ENCODE results near the gene HOXA6.

HOXA6 gene

DNA sequence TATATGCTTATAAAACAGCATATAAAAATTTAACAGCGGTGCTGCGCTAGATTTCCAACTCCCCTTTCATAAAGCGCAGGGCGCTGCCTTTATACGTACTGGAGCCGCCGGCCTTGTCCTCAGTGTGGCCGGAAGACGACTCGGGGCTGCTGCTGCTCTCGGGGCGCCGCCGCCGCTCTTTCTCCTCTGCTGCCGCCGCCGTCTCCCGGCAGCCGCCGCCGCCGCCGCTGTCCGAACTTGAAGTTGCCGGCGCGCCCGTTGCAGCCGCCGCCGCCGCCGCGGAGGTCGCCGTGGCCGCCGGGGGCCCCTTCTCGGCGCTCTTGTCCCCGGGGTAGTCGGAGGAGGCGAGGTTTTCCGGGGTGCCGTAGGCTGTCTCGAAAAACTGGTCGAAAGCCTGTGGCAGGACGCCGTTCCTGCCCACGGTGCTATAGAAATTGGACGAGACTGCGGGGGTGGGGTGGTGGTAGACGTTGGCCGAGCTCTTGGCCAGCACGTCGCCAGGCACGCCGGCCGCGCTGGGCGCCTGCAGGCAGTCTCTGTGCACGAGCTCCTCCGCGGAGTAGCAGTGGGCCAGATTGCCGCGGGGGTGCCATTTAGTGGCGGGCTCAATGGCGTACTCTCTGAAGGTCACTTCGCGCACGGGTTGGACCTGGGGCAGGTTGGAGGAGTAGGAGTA lies 36.9 kb upstream of the HOXA6 start:
- DNase-seq (ENCODE audit: low spot score) = no peak

- DNase-seq (ENCODE audit: low spot score) = peak; percentile 65
These were observed 36.2 kb upstream of the HOXA6 start for GRCh38 chr7:27183682-27184336.

DNA sequence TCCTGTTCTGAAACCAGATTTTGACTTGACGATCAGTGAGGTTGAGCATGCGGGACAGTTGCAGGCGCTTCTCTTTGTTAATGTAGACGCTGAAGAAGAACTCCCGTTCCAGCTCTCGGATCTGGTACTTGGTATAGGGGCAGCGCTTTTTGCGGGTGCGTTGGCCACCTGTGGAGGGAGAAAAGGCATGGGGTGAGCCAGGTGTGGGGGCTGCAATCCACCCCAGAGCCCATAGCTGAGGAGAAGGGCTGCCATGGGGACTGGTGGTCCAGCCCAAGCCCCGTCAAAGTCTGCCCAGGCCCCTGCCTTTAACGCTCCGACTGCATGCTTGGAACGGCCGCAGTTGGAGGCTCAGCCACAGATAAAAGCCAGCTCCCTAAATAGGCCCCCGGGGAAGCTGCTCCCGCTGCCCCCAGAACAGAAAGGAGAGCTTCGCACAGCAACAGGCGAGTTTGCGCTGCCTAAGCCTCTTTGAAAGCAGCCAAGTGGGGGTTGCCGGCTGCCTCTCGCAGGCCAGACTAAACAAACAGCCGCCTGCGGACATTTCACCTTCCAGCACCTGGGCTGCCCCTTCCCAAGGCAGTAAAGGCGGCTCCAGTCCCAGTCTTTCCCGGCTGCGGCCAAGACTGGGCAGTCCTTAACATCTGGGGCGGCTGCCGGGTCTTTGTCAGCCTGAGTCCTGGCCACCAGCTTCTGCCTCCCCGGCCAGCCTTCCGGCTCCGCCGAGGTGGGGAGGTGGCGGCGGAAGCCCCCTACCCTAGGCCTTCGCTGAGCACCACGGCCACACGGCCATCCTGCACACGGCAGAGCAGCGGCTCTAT lies 35.5 kb upstream of the HOXA6 start:
- DNase-seq (ENCODE audit: low spot score) = no peak

GRCh38 chr7:27182285-27182841 lies 34.8 kb upstream of the HOXA6 start:
- DNase-seq (ENCODE audit: low spot score) = no peak

GRCh38 chr7:27181795-27182275 lies 34.3 kb upstream of the HOXA6 start:
- no peak for DNase-seq (ENCODE audit: low spot score)

GRCh38 chr7:27180431-27181420 lies 33.2 kb upstream of the HOXA6 start:
- no peak for DNase-seq (ENCODE audit: low spot score)

DNA sequence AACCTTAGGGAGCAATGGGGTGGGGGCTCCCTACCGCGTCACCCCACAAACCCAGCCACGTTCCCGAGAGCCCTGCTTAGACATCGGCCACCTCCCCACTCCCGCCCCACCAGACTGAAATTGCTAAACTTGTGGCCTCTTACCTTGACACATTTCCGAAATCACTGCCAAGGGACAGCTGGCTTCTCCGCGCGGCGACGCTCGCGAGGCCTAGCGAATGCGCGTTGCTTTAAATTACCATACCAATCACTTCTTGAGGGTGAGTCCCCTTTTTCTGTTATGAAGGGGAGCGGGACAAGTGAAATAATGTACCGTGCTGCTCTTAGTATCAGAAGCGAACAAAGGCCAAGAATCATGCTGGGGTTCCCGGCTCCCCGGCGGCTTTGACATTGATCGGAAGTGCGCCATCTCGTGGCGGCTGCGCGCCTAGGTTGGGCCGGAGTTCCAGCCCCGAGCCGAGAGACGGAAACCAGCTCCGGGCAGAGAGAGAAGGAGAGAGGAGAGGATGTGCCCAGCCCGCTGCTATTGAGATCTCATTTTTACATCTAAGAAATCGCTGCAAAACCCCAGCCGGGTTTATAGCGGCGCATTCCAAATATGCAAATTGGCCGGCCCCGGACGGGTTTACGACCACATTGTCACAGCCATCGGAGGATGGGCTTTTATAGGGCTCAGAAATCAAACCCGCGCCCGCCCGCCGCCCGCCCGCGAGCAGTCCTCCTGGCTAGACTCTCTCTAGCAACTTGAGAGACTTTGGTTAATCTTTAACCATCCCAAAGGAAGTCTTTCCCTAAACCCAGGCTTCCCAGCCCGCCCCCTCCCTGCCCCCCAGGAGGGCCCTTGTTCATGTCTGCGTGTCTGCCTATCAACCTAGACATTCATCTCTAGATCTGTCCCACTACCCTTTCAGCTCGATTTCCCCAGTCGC lies 32.2 kb upstream of the HOXA6 start:
- peak; percentile 85 for DNase-seq (ENCODE audit: low spot score)

- DNase-seq (ENCODE audit: low spot score) = no peak
These were observed 31.5 kb upstream of the HOXA6 start for GRCh38 chr7:27179030-27179429.

GRCh38 chr7:27178366-27178765 lies 30.8 kb upstream of the HOXA6 start:
- DNase-seq (ENCODE audit: low spot score) = no peak

DNA sequence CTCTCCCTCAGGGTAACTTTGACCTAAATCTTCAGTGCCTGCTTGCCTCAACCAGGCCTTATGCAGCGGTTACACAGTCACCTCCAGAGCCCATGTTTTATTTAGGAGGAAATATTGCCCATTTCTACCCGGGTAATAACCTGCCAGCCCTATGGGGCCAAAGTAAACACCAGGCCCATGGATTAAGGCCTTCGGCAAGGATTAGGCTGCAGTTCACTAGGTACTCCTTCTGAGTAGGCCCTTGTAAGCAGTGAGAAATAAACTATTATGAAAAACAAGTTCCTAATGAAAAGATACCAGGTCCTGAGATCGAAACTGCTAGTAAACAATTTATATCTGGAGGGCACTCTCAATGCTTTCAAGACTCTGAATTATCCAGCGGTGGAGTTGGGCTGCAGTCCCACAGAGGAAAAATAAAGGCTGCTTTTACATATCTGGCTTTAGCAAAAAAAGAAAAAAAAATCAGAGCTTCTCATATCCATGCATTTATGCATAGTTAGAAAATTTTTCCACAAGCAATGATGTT lies 30.3 kb upstream of the HOXA6 start:
- no peak for DNase-seq (ENCODE audit: low spot score)

- no peak for DNase-seq (ENCODE audit: low spot score)
These were observed 29.6 kb upstream of the HOXA6 start for GRCh38 chr7:27176962-27177794.

DNA sequence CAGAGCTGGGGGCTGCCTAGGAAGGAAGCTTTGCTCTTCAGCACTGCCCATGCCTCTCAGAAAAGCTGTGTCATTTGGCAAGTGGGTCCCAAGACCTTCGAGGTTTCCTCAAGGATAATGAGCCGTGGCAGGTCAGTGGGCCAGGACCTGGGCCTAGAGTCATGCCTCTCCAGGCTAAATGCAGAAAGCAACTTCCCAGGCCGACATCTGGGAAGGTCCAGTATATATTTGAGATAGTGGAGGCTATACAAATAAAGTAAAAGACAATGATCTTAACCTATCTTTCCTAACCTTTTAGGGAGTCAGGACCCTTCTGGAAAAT lies 28.9 kb upstream of the HOXA6 start:
- no peak for DNase-seq (ENCODE audit: low spot score)

GRCh38 chr7:27175626-27176523 lies 28.3 kb upstream of the HOXA6 start:
- DNase-seq (ENCODE audit: low spot score) = no peak

DNA sequence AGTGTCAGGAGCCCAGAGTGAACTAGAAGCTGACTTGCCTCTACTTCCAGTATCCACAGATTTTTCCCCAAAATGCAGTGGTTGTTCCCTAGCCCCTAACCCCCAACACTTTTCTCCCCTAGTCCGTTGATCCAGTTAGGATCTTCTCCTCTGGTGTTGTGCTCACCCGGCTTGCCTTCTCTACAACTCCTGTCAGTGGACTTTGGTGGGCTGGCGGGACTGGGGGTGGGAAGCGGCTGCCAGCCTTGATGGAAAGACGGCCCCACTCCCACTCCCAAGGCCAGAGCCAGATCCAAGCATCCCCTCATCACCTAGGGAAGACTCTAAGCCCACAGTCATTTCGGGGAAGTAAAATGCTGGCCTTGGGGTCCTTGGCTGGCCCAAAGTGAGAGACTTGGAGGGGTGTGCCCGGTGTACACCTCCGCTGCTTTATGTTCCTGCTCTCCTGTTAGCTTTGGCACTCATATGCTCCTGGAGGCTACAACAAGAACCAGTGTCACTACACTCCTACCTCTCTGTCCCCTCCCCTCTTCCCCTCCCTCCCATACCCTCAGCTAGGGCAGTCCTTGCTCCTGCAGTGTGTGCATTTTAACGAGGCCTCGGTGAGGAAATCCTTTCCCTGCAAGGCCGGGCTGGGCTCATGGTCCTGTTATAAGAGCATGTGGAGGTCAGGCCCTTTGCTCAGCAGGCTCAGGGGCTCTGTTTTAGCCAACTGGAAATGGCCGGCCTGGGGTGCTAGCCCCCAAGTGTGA lies 27.5 kb upstream of the HOXA6 start:
- no peak for DNase-seq (ENCODE audit: low spot score)

DNA sequence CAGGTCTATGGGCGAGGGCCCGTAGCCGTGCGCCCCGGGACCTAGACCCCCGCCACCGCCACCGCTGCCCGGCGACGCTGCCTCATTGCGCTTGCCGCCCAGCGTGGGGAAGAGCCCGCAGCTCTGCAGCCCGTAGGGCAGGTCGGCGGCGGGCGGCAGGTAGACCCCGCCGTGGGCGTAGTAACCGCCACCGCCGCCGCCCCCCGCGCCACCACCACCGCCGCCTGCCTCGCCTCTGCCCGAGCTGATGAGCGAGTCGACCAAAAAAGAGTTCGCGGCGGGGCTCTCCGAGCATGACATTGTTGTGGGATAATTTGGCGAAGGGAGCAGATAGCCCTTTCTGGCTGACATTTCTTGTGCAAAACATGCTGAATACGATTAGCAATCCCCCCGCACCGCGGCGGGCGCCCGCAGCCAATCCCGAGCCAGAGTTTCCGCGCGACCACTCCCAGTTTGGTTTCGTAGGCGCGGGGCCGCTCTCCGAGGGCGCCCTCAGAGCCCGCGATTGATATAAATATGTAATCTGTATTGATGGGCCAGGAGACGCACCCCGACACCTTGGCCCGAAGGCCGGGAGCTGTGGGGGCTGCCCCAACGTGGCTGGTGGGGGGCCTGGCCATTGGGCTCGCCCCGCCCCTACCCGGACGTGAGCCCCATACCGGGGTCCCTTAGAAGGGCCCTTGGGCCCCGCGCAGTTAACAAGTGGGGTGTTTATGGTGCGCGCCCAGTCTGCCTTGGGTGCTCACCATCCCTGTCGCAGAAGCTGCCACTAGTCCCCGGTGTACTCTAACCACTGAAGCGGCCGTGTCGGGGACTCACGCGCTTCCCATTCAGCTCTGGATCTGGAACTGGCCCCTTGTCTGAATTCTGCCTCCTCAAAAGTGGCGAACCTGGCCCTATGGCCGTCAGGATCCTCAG lies 26.6 kb upstream of the HOXA6 start, which contains the start of gene HOXA10:
TSS of gene HOXA10 (minus strand) at position 365 of the 918 bp plus-strand sequence. CDS start at position 351, 14 bp downstream.
- no peak for DNase-seq (ENCODE audit: low spot score)

GRCh38 chr7:27173511-27173955 lies 26.0 kb upstream of the HOXA6 start:
- no peak for DNase-seq (ENCODE audit: low spot score)

Measured in D341Med (cell line).